ENCODE measurements around the gene MAFB.

Gene MAFB

DNA sequence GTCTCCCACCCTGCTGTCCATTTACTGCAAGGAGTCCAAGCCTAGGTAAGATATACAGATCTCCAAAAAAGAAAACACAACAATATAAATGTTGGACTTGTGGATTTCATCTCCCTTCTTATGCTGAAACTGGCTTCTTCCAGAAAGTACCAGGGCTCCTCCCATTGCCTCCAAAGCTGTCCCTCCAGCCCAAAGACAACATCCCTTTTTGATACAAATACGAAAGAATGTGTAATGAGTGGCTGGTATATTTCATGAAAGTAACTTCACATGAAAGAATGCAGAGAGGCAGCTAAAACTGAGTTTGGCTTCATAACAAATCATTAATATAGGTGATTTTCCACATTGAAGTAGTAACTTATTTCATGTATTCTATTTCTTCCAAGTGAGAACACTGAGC lies 7.9 kb downstream of the MAFB start:
- no peak for DNase-seq (ENCODE audit: low read depth)

DNA sequence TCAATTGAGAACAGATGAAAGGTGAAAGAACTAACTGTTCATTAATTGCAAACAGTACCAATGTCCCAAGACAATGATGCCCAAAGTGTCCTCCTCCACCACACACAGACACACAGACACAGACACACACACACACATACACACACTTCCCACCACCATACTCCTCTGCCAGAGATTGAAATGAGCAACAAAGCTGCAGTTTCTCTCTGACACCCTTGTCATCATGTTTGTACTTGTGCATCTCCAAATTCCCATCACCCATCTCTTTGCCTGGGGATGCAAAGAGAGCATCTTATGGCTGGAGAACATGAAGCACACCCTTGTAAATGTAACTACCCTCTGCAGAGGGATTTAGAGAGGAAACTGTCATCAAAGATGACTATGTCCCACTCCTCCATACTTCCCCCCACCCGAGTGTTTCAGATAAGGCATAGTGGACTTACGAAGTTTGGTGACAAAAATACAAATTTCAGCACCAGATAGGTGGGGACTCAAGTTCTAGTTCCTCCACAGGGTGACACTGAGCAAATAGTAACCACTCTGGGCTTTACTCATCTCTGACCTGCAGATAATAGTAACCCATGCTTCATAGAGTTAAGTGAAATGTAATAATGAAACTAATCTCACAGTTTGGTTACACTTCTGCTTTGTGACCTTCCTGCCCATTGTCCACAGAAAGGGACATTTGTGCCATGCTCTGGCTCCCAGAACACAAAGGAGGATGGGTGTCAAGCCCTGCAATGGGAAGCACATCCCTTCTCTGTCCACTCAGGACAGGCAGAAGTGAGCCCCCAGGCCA lies 8.7 kb downstream of the MAFB start:
- no peak for DNase-seq (ENCODE audit: low read depth)

DNA sequence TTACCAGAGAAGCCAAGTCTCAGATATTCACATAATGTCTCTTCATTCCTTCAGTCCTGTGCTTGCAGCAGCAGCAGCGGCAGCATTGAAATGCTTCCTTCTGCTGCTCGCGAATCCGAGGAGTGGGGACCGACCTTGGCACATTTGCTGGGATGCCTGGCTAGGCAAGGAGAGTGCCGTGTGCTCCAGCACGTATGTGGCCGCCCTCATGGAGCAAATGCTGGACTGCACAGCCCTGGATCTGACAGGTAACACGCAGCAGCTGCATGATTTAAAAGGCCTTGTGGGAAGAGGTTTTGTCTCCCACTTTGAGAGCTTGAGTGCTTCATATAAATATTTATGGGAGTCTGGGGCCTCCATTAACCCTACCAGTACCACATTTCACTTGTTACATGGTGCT lies 9.9 kb downstream of the MAFB start:
- DNase-seq (ENCODE audit: low read depth): no peak

DNA sequence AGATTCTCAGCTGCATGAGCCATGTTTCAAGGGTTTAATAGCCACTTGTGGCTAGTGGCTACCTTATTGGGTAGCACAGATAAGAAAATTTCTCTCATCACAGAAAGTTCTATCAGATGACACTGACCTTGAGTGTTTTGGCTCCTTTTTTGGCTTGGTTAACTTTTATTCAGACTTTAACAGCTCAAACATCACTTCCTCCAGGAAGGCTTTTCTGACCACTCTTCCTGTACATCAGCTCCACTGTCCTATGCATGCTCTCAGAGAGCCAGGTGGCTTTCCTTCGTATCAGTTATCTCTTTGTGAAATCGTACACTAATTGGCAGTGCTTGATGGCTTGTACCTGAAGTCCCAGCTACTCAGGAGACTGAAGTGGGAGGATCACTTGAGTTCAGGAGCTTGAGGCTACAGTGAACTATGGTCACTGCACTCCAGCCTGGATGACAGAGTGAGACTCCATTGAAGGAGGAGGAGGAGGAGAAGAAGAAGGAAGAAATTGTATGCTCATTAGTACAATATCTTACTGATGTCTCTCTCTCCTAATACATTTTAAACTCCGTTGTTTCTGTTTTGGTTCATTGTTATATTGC lies 10.7 kb downstream of the MAFB start:
- no peak for DNase-seq (ENCODE audit: low read depth)

DNA sequence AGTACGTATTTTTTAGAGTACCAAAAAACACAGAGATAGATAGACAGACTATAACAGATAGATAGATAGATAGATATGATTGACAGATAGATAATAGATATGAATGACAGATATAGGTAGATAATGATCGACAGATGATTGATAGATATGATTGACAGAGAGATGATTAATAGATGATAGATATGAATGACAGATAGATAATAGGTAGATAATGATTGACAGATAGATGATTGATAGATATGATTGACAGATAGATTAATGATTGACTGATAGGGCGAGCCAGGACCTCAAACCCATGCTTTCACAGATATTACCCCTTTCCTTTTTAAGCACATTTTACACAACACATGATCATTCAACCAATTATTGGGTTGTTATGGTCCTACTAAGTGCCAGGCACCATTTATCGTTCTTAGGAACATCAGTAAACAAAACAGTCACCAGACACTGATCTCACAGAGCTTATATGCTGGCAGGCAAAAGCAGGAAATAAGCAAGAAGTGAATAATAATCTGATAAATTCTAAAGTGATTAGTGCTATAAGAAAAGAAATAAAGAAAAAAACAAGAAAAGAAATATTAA lies 11.6 kb downstream of the MAFB start:
- no peak for DNase-seq (ENCODE audit: low read depth)

DNA sequence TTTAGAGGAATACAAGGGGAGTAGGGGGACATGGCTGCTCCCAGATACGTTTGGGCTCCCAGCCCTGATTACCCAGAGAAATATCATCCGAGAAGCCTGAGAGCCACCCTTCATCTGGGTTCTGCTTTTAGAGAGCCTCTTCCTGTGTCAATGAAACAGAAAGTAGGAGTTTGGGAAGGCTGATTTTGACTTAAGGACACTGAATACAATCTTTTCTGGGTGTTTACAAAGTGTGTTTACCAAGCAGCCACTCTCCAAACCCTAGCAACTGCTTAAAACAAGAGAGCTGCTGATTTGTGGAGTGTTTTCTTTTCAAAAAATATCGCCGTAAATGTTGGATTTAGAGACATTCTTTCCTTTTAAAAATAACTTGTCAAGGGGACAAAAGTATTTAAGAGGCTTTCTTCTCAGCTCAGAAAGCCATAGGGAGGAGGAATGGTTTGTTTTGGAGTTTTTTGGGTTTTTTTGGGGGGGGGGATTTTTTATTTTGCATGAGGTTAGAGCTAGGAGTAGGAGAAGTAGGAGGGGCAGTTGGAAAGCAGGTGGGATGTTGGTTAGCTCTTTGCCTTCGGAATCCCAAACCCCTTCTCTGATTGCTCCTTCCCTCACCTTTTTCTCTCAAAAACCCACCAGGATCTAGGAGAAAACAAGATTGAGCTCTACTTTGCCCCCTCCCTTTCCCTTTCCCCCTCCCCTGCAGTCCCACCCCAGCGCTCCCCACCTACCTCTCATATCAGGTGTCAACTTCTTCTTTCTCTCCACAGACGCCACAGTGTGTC lies 12.4 kb downstream of the MAFB start:
- DNase-seq (ENCODE audit: low read depth): no peak

DNA sequence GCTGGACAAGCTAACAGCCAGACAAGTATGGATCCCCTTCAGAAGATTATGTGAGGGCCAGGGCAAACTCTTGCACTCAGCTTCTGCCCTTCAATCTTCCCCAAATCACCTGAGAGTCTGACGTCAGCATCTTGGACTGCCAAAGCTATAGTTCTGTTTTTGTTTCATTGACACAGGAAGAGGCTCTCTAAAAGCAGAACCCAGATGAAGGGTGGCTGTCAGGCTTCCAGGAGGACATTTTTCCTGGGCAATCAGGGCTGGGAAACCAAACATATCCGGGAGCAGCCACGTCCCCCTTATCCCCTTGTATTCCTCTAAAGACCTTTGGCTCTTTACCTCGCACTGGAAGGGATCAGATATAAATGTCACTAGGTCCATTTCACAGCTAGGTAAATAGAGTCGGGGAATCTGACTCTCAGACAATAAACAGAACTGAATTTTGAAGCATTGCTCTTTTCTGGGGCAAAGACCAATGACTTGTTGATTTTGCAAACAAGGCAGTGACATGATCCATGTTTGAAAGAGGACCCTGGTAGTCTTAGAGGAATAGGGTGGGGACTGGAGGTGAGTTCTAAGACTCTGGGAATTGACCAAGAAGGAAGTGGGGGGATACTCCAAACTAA lies 13.3 kb downstream of the MAFB start:
- DNase-seq (ENCODE audit: low read depth): no peak

DNA sequence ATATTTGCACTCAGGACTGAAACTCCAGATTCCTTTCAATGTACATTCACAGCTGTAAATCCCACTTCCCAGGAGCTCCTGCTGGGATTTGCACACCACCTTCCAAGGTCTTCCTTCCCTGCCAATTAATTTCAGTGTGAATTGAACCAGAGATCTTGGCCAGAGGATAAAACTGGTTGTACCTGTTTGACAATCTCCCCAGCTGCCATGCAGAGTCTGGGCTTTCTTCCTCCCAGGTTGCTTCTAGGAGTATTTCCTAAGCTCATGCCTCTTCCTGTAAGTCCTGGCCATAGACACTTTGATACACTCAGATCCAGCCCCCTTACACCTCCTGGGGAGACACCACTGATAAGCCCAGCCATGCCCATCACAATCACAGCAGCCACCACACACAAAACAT lies 15.6 kb downstream of the MAFB start:
- DNase-seq (ENCODE audit: low read depth): no peak

DNA sequence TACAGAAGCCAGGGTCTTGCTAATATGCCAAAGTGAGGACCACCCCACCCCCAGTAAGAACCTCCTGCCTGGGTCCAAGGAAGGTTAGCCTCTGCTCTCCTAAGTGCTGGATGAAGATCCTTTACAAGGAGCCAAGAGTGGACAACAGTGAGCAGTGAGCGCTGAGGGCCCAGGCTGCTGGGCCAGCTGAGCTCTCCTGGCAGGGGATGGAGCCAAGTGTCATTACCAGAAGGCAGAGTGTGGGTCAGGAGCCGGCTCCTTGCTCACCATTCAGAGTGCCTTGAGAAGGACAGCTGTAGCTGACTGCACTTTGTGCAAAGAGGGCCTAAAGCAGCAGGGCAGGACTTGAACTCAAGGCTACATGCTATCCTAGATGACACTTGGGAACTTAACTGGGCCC lies 16.9 kb downstream of the MAFB start:
- DNase-seq (ENCODE audit: low read depth): no peak

DNA sequence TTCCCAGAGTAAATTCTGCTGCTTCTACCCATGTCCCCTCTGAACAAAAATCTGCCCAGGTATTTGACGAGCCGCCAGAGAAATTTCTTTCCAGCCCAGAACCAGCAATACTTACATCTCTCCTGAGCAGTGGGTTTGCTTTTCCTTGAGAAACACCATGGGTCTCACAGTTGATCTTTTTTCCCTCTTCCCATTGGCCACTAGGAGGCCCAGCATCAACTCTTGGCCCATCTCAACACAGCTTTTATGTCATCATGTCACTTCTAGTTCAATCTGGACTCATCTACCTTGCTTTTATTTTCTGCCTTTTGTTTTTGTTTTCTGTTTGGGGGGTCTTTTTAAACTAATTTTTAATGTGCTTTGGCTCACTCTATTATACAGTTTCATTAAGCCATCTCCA lies 18.8 kb downstream of the MAFB start:
- no peak for DNase-seq (ENCODE audit: low read depth)

DNA sequence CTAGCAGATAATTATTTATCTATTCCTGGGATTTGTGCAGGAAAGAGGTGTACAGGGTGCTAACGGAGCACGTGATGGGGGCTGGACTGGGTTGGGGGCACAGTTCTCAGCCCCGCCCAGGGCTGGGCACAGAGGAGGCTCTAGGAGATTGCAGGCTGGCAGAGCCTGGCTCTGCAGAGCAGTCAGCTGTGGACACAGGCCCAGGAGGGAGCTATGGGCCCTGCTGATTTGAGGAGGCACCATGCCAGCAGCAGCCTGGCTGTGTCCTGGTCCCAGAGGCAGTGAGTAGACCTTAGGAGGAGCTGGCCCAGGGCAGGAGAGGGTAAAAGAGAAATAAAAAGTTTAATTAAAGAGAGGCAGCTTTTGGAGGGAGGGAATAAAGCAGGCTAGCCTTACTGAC lies 19.3 kb downstream of the MAFB start:
- no peak for DNase-seq (ENCODE audit: low read depth)

DNA sequence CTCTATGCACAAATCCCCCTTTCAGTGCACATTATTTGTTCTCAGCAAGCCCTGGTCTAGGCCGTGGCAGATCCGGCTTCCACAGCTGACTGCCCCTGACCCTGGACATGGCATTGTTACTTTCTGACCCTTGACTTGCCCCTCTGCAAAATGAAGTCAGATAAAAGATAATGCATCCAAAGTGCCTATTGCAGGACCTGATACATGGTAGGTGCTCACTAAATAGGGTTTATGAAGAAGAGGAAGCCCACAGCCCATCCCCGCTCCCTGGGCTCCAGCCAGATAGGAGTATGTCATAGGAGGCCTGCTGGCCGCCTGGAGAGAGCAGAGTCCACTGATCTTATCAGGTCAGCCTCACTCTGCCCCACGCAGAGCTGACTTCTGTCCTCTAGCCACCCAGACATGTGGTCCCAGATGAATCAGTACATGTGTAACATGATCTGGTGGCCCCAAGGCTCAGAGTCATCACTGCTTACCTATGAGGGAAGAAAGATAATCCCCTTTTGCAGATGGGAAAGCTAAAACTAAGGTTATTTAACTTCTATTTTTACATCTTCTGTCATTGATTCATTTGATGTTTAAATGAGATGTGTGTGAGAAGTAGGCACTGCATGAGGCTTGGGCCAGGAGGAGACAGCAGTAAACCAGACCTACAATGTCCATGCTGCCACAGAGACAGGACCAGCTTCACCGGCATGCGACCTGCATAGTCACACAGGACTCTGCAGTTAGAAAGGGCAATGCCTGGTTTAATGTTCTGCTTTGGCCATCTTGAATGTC lies 20.4 kb downstream of the MAFB start:
- no peak for DNase-seq (ENCODE audit: low read depth)

DNA sequence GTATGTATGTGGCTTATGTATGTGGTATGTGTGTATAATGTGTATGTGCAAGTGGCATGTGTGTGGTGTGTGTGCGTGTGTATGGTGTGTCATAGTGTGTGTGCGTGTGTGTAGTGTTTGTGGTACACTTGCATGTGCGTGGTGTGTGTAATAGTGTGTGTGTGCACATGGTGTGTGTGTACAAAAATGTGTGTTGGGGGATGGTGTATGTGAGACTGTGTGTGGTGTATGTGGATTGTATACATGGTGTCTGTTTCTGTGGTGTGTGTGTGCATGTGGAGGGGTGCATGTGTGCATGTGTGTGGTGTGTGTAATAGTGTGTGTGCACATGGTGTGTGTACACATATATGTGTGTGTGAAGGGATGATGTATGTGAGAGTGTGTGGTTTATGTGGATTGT lies 21.5 kb downstream of the MAFB start:
- no peak for DNase-seq (ENCODE audit: low read depth)

DNA sequence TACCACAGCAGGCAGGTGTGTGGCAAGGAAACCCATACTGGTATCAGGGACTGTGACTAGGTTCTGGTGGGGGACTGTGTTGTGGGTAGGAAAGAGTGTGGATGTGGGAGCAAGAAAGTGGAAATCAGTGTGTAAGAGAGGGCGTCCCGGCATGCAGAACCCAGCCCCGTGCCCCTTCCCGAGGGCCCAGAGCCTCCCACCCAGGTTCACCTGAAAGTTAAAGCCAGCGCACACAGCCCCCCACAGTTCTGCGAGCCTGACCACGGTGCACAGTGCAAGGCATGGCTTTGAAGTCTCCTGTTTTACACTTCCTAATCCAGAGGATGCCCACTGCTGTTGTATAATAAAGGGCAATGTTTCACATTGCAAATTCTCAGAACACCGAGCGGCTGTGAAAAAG lies 22.7 kb downstream of the MAFB start:
- no peak for DNase-seq (ENCODE audit: low read depth)

DNA sequence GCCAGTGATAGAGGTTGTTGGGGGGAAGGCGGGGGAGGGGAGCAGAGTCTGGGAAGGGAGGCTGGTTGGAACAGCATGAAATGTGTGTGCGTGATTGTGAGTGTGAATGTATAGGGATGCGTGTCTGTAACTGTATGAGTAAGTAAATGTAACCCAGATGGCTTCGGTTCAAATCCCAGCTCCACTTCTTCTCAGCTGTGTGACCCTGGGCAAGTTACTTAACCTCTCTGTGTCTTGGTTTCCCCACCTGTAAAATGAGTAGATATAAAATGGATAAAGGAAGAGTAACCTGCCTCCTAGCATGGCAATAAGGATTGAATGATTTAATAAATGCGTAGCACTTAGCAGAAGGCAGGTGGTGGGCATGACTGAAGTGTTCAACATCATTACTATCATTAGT lies 24.1 kb downstream of the MAFB start:
- DNase-seq (ENCODE audit: low read depth): no peak

DNA sequence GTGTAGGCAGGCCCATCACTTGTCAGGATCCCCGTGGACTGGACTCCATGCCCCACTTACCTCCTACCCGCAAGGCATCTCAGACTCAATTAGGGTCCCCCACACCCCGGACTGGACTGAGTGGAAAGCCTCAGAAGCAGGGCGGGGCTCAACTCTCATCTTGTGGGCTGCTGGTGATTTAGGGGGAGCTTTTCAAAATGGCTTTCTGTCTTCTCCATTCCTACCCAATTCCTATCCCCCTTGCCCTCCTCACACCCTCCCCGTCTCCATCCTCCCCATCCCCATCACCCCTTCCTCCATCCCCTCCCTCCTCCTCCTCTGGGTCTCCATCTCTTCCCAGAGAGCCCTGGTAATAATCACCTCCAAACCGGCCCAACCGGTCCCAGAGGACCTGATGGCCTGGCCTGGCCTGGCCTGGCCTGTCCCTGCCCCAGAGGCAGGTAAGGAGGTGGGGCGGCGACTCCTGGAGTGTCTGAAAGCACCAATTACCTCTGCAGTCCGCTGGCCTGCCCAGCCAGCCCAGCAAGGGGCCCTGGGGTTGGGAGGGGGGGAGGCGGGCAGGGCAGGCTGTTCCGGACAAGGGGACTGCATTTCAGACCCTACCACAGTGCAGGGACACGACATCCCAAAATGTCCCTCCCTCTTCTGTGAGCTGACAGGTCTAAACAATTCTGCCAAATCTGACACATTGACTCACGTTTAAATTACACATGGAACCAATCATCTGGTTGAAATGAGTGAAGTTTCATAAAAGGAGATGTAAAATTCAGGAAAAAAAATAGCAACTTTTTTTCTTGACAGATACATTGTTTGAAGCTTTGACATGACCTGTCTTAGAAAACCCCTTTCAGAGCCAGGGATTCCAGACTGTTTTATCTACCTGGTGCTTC lies 24.8 kb downstream of the MAFB start:
- no peak for DNase-seq (ENCODE audit: low read depth)

DNA sequence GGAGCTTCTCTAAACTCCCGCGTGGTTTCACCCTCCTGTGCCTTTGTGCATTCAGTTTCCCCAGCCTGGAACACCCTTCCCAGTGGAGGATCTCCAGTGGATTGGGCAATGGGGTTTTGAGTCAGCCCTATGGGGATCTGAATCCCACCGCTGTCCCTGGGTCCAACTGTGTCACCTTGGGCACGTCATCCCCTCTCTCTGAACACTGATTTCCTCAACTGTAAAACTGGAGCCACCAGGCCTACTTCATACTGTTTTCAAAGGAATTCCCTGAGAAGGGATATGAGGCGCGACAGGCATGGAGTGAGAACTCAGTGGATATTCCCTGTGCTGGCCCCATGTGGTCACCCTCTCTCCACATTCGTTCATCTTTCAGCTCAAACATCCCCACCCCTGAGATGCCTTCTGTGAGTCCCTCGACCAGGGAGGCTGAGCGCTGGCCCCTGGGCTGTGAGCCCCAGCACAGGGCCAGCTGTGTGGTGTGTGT lies 25.7 kb downstream of the MAFB start:
- DNase-seq (ENCODE audit: low read depth): no peak

DNA sequence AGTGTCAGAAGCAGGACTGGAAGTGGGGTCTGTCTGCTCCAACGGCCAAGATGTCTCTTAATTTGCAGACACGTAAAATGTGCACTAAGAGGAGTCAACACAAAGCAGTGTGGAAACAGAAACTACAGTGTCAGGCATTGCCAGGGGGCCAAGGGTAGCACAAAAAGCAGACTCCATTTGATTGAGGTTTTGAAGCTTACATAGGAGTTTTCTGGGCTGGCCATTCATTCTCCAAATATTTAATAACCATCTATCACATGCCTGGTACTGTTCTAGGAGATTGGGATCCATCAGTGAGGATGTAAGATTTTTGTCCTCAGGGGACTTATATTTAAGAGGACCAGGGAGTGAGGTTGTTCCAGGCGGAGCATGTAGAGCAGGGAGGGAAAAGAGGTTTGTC lies 29.5 kb downstream of the MAFB start:
- no peak for DNase-seq (ENCODE audit: low read depth)

DNA sequence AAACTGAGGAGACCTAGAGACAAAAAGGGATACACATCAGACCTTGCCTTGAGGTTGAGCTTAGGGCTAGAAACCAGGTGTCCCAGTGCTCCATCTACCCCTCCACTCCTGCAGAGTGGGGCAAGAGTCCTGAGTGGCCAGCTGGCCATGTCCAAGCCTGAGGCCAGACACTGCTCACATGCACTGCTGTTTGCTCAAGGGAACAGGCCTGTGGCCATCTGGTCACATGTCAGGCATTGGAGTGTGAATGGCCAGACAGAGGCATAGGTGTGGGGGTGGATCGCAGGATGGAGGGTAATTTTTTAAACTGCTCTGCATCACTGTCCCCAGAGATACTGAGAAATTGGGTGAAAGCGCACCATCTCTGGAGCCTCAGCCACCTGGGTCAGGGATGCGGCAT lies 30.5 kb downstream of the MAFB start:
- DNase-seq (ENCODE audit: low read depth): no peak

DNA sequence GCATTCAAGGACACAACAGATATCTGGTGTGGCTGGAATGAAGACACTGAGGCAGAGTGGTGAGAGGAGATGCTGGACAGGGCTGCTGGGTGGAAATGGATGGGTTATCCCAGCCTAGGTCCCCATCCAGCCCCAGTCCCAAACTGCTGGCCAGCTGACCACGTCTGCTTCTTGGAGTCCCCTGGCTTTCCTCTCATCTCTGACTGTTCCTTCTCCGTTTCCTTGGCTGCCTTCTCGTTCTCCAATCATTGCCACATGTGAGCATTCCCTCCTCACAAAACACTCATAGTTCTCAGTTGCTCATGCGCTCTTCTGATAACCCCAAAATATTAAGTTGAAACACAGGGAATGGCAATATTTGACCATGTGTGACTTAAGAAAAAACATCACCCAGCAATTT lies 31.5 kb downstream of the MAFB start:
- DNase-seq (ENCODE audit: low read depth): no peak

DNA sequence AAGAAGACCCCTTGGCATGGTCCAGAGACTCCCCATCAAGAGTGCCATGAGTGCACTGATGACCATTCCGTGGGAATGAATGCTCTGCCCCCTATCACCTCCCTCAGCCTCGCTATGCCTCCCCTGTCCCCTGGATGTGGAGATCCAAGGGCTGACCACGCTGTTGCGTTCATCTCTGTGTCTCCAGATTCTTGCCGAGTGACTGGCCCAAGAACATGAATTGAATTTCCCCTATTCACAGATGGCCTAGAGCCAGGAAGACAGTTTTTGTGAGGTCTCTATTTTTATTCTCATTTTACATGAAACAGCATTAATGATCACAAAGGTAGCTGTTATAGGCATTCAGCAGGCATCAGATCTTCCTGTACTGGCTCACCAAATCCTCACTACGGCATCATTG lies 33.6 kb downstream of the MAFB start:
- DNase-seq (ENCODE audit: low read depth): no peak
